Right lobe of liver (tissue), 6 donors: ENCODE measurements around the gene KMT5C. TPM values are rescaled to one million over a fixed set of nuclear protein-coding genes. Genes with fewer than 3 reads are reported as not detected.
A peak's percentile ranks its signal among the peaks of the same experiment; 100 is the strongest.

ENCODE experiments used
- ATAC-seq, 4 donors: fragments of 200-7000 bp; cut with Tn5 transposase; one replicate each; pipeline ENCODE4 v1.9.1; 2020; ENCODE audit warnings: mild to moderate bottlenecking in 4 of 4, moderate library complexity in 4 of 4
- DNase-seq, 3 donors: peaks; one replicate each; pipeline ENCODE4 v3.0.0-alpha.2; 2020
- H3K27ac ChIP-seq, 3 donors: fragments of 200-600 bp; one replicate each; pipeline ENCODE4 v1.8.0; 2022
- H3K27me3 ChIP-seq, 2 donors: fragments of 200-600 bp; one replicate each; pipeline ENCODE4 v1.8.0; 2022
- H3K36me3 ChIP-seq, 4 donors: fragments of 200-600 bp; sonication (generic) in 1 of 4; one replicate each; pipeline versions ENCODE4 v1.5.1 to v1.8.0; 2017 to 2022; ENCODE audit warnings: control low read depth in 1 of 4
- H3K4me1 ChIP-seq, 4 donors: fragments of 200-600 bp; sonication (generic) in 1 of 4; one replicate each; pipeline versions ENCODE4 v1.5.1 to v1.8.0; 2017 to 2022; ENCODE audit warnings: control low read depth in 1 of 4
- H3K4me3 ChIP-seq, 3 donors: fragments of 200-600 bp; one replicate each; pipeline ENCODE4 v1.8.0; 2022
- H3K9me3 ChIP-seq, 4 donors: fragments of 200-600 bp; sonication (generic) in 1 of 4; one replicate each; pipeline versions ENCODE4 v1.5.1 to v1.8.0; 2017 to 2022; ENCODE audit warnings: control low read depth in 1 of 4
- CTCF ChIP-seq, 4 donors: fragments of 200-600 bp in 3 of 4; fragments of 450-650 bp in 1 of 4; IDR thresholded peaks; one replicate each; pipeline versions ENCODE4 v1.5.1 to v1.8.0; 2016 to 2022; ENCODE audit warnings: antibody characterized with exemption in 4 of 4, mild to moderate bottlenecking in 2 of 4
- POLR2A ChIP-seq: fragments of 450-650 bp; IDR thresholded peaks from one replicate; pipeline ENCODE4 v1.6.1; 2017; ENCODE audit warnings: antibody characterized with exemption, mild to moderate bottlenecking
- WGBS: methylation state at CpG from one replicate; pipeline ENCODE4 v1.1.6; 2018; ENCODE audit warnings: low coverage, low lambda C conversion rate; ENCODE audit not compliant: insufficient coverage; ENCODE audit errors: missing lambda C conversion rate; 5-methylcytosine and 5-hydroxymethylcytosine counted together
- intact Hi-C, 2 donors: fragments of 100-400 bp; cut with DNase I; formaldehyde crosslinking; loops; one replicate each; pipeline versions ENCODE4 v1.11.2 to v1.14.1; 2022
- total RNA-seq, 6 experiments: library from RNA; depleted of rRNA in 2 of 6; stranded (reverse); fragments of >200 nt in 2 of 6; fragmentation: NEBNext Ultra II Directional in 3 of 6; extraction: Animal tissue kit (Norgen Biotek cat#: 25700) in 3 of 6; gene quantifications; one replicate each; pipeline versions ENCODE4 v1.1.0 to v1.2.4, GENCODE V29; 2016 to 2023
- donor health status: DM: no; HTN: yes; CAD: no.
- donor health status: DM: no; HTN: no; CAD: no.
- donor health status: DM: no; HTN: no; CAD: no.
- donor health status: DM: no; HTN: yes; CAD: no.
- donor health status: DM: no; HTN: yes; CAD: no.

KMT5C gene
- total RNA-seq, 6 experiments from 2014 or later: 2.3 to 5.3 (median 3.7) TPM

GRCh38 chr19:55311797-55312196 is 27.9 kb upstream of the KMT5C start:
- Histone ChIP-seq H3K27ac (no peak overlapping the region), H3K36me3 (no peaks in the 10 kb centered on the region), H3K4me3 (no peak overlapping the region), H3K27me3 (no peaks in the 10 kb centered on the region), H3K9me3 (no peaks in the 10 kb centered on the region), H3K4me1 (no peaks in the 10 kb centered on the region)
- WGBS: 44% methylated on average over 6 of the region's 18 CpGs
- no peak for ATAC-seq
- DNase-seq: no peak
- TF ChIP-seq CTCF (IDR thresholded peaks at IDR 0.05) (no peak), POLR2A (no peak)
- intact Hi-C loops: no loop called here

GRCh38 chr19:55312621-55313512 is 26.8 kb upstream of the KMT5C start:
- no peaks in the 10 kb centered on the region for H3K4me1 ChIP-seq
- peak in 1 of 4 donors; percentile 10 for ATAC-seq
- H3K4me3 ChIP-seq: no peak overlapping the region
- 63% methylated on average over 8 of the region's 47 CpGs for WGBS
- H3K36me3 ChIP-seq: no peaks in the 10 kb centered on the region
- H3K27me3 ChIP-seq: no peaks in the 10 kb centered on the region
- no peak overlapping the region for H3K27ac ChIP-seq
- no peak for DNase-seq
- no peaks in the 10 kb centered on the region for H3K9me3 ChIP-seq
- TF ChIP-seq POLR2A: no peak
- no peak for TF ChIP-seq CTCF (IDR thresholded peaks at IDR 0.05)
- intact Hi-C loops: no loop called here

- Histone ChIP-seq H3K36me3 (no peaks in the 10 kb centered on the region), H3K27me3 (no peaks in the 10 kb centered on the region), H3K4me3 (no peak overlapping the region), H3K27ac (no peak overlapping the region), H3K9me3 (no peaks in the 10 kb centered on the region), H3K4me1 (no peaks in the 10 kb centered on the region)
- intact Hi-C loops: no loop called here
- TF ChIP-seq CTCF (IDR thresholded peaks at IDR 0.05): no peak
- no peak for TF ChIP-seq POLR2A
- ATAC-seq (no peak), DNase-seq (no peak)
- WGBS: 63% methylated on average over 7 of the region's 8 CpGs
Observed at GRCh38 chr19:55314396-55314795, 25.3 kb upstream of the KMT5C start.

- WGBS: 73% methylated on average over 12 of the region's 13 CpGs
- intact Hi-C loops: no loop called here
- H3K27ac ChIP-seq: no peak overlapping the region
- no peaks in the 10 kb centered on the region for H3K4me1 ChIP-seq
- H3K36me3 ChIP-seq: no peaks in the 10 kb centered on the region
- ATAC-seq: no peak
- no peak overlapping the region for H3K4me3 ChIP-seq
- H3K9me3 ChIP-seq: no peaks in the 10 kb centered on the region
- H3K27me3 ChIP-seq: no peaks in the 10 kb centered on the region
- DNase-seq: no peak
- TF ChIP-seq POLR2A (no peak), CTCF (IDR thresholded peaks at IDR 0.05) (no peak)
Observed at GRCh38 chr19:55315956-55316525, 23.6 kb upstream of the KMT5C start.
